WI38 (cell line): ENCODE measurements around the gene WDR31.

Source experiments
- H3K4me3 ChIP-seq: 2 replicates; pipeline ENCODE4 v1.5.1; 2011; ENCODE audit warnings: low read depth, mild to moderate bottlenecking, control low read depth, low read length
- CTCF ChIP-seq: IDR thresholded peaks from 2 replicates; pipeline ENCODE4 v1.5.1; 2012; ENCODE audit warnings: low read depth, mild to moderate bottlenecking, control low read depth, low read length

WDR31 gene

GRCh38 chr9:113289091-113289490 lies 51.0 kb downstream of the WDR31 start:
- H3K4me3 ChIP-seq = no peak overlapping the region
- TF ChIP-seq CTCF = no peak

GRCh38 chr9:113281356-113281755 lies 58.7 kb downstream of the WDR31 start:
- no peak for TF ChIP-seq CTCF
- H3K4me3 ChIP-seq = no peak overlapping the region

- no peak for TF ChIP-seq CTCF
Observed at GRCh38 chr9:113278840-113279239, 61.2 kb downstream of the WDR31 start.

GRCh38 chr9:113275157-113276131 lies 64.6 kb downstream of the WDR31 start, which contains the start of the genes CDC26 and PRPF4:
TSS of gene CDC26 (minus strand) at chr9:113275572. CDS start at chr9:113272507, 3,065 bp downstream.
TSS of gene PRPF4 (plus strand) at chr9:113275658. CDS start at chr9:113275744, 86 bp downstream.
- TF ChIP-seq CTCF = no peak
- peak within 1 kb of the TSS; percentile 80 for H3K4me3 ChIP-seq

More at GRCh38 chr9:113278840-113279239, 61.2 kb downstream of the WDR31 start:
- no peak overlapping the region for H3K4me3 ChIP-seq

- TF ChIP-seq CTCF = peak; percentile 31; the same call in 1 of the 2 replicates
- peak overlapping the region; percentile 80 for H3K4me3 ChIP-seq
Observed at GRCh38 chr9:113274474-113275156, 65.5 kb downstream of the WDR31 start.

- H3K4me3 ChIP-seq = no peak overlapping the region
- TF ChIP-seq CTCF = no peak
Observed at GRCh38 chr9:113269871-113270270, 70.2 kb downstream of the WDR31 start.
